ENCODE results near the gene FNDC3A. TPM values are rescaled to one million over a fixed set of nuclear protein-coding genes. Genes with fewer than 3 reads are reported as not detected.
A peak's percentile ranks its signal among the peaks of the same experiment; 100 is the strongest.

The FNDC3A gene
- total RNA-seq, 1 experiment from 2014 or later: 15.6 TPM

DNA sequence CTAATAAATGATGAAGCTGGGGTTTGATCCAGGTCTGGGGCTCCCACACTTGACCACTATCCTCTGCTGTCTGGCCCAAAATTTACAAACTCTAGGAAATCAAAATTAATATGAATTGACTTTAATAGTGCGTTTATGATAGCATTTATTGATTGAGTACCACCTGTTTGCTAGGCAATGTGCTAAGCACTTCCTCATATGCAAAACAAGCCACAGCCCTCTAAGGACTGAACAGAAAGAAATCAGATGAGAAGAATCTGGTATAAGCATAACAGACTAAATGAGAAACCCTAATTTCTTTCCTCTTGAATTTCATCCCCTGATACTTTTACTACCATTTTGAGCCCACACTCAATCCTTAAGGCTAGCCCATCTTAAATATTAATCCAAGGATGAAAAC lies 237.8 kb downstream of the FNDC3A start:
- no peak overlapping the region for H3K4me2 ChIP-seq (ENCODE audit: low read length)
- no peak overlapping the region for H3K9ac ChIP-seq (ENCODE audit: low read length)
- H3K4me3 ChIP-seq (ENCODE audit: low read length): no peak overlapping the region
- ChIA-PET CTCF (no interaction called here), POLR2A (ENCODE audit: unreplicated experiment) (no interaction called here)
- no peaks in the 10 kb centered on the region for H3K9me3 ChIP-seq (ENCODE audit: low read length)
- H2AFZ ChIP-seq (ENCODE audit: low read length): no peak overlapping the region
- no peaks in the 10 kb centered on the region for H3K36me3 ChIP-seq (ENCODE audit: low read depth, low read length)
- intact Hi-C loops (cut with micrococcal nuclease): no loop called here
- no TSS peak for BruUV-seq (replicated peaks)
- H3K4me1 ChIP-seq (ENCODE audit: insufficient read depth, low read length): no peaks in the 10 kb centered on the region
- DNase-seq (no peak), ATAC-seq (no peak)
- no peaks in the 10 kb centered on the region for H4K20me1 ChIP-seq (ENCODE audit: low read length)
- no peaks in the 10 kb centered on the region for H3K27me3 ChIP-seq (ENCODE audit: low read length)
- no peak overlapping the region for H3K27ac ChIP-seq (ENCODE audit: low read length)
- H3F3A ChIP-seq (ENCODE audit: low read length, unreplicated experiment): no peaks in the 10 kb centered on the region
- H3K9me2 ChIP-seq (replicated peaks; ENCODE audit: low read length): no peaks in the 10 kb centered on the region
- H3K79me2 ChIP-seq (ENCODE audit: low read length): no peaks in the 10 kb centered on the region
- TF ChIP-seq, protein P1, sequence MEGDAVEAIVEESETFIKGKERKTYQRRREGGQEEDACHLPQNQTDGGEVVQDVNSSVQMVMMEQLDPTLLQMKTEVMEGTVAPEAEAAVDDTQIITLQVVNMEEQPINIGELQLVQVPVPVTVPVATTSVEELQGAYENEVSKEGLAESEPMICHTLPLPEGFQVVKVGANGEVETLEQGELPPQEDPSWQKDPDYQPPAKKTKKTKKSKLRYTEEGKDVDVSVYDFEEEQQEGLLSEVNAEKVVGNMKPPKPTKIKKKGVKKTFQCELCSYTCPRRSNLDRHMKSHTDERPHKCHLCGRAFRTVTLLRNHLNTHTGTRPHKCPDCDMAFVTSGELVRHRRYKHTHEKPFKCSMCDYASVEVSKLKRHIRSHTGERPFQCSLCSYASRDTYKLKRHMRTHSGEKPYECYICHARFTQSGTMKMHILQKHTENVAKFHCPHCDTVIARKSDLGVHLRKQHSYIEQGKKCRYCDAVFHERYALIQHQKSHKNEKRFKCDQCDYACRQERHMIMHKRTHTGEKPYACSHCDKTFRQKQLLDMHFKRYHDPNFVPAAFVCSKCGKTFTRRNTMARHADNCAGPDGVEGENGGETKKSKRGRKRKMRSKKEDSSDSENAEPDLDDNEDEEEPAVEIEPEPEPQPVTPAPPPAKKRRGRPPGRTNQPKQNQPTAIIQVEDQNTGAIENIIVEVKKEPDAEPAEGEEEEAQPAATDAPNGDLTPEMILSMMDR (conservative IDR thresholded peaks at IDR 0.05; ENCODE audit: low read depth, low read length): no peak
- TF ChIP-seq EZH2phosphoT487 (IDR thresholded peaks at IDR 0.05; ENCODE audit: borderline replicate concordance, low read length): no peak
- no peak for TF ChIP-seq EZH2 (IDR thresholded peaks at IDR 0.05; ENCODE audit: low read length, unreplicated experiment)

DNA sequence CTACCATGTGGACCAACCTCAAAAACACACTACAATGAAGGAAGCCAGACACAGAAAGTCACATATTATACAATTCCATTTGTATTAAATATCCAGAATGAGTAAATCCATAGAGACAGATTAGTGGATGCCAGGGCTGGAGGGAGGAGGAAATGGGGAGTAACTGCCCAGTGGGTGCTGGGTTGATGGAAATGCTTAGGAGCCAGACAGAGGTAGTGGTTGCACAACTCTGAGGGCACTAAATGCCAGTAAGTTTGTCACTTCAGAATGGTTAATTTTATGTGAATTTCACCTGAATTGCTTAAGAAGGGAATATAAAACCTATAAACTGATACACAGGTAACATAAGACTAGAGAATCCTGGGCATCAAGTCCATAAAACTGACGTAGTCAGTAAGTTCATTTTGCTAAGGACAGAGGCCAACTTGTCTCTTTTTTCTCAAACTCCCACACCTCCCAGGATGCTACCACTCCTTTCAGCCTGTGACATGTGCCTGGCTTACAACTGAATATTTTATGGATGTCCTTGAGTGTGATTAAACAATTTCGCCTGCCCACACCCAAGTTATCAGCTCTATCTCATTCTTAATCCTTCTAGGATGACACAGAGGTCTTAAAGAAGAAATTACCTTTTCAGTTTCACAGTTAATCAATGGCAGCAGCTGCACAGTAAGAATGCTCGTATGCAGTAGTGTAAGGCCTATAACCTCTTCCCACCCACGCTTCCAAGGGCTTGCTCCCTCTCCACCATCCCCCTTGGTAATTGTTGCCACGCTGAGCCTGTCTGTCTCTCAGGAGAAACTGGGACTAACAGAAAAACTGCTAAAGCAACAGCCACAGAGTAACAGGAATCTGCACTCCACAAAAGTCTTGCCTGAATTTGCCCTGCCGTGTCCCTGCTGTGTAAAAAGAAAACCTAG lies 238.5 kb downstream of the FNDC3A start:
- intact Hi-C loops (cut with micrococcal nuclease): no loop called here
- TSS peak; percentile 3 for BruUV-seq (replicated peaks)
- no peaks in the 10 kb centered on the region for H3K4me1 ChIP-seq (ENCODE audit: insufficient read depth, low read length)
- H3K4me2 ChIP-seq (ENCODE audit: low read length): no peak overlapping the region
- no peaks in the 10 kb centered on the region for H3K79me2 ChIP-seq (ENCODE audit: low read length)
- no peaks in the 10 kb centered on the region for H3K9me3 ChIP-seq (ENCODE audit: low read length)
- no peaks in the 10 kb centered on the region for H3F3A ChIP-seq (ENCODE audit: low read length, unreplicated experiment)
- no peak overlapping the region for H3K9ac ChIP-seq (ENCODE audit: low read length)
- no peaks in the 10 kb centered on the region for H3K9me2 ChIP-seq (replicated peaks; ENCODE audit: low read length)
- TF ChIP-seq, protein P1 (conservative IDR thresholded peaks at IDR 0.05; ENCODE audit: low read depth, low read length): no peak
- TF ChIP-seq EZH2phosphoT487 (IDR thresholded peaks at IDR 0.05; ENCODE audit: borderline replicate concordance, low read length) (no peak), EZH2 (IDR thresholded peaks at IDR 0.05; ENCODE audit: low read length, unreplicated experiment) (no peak)
- H3K27me3 ChIP-seq (ENCODE audit: low read length): no peaks in the 10 kb centered on the region
- H3K36me3 ChIP-seq (ENCODE audit: low read depth, low read length): no peaks in the 10 kb centered on the region
- DNase-seq (no peak), ATAC-seq (no peak)
- H3K4me3 ChIP-seq (ENCODE audit: low read length): no peak overlapping the region
- no peaks in the 10 kb centered on the region for H4K20me1 ChIP-seq (ENCODE audit: low read length)
- H2AFZ ChIP-seq (ENCODE audit: low read length): no peak overlapping the region
- ChIA-PET POLR2A (ENCODE audit: unreplicated experiment) (interaction anchor here (0.5 to 0.6 kb wide), 2 partner anchors 9 to 34 kb away, joined by 3 to 4 read pairs; no protein-coding TSS in a partner anchor), CTCF (interaction anchor here (1.0 kb wide), 1 partner anchor 67 kb away, joined by 9 read pairs; no protein-coding TSS in a partner anchor)
- no peak overlapping the region for H3K27ac ChIP-seq (ENCODE audit: low read length)
